GM12878 (cell line): ENCODE measurements around the gene CHST5. TPM values are rescaled to one million over a fixed set of nuclear protein-coding genes. Genes with fewer than 3 reads are reported as not detected.

Experiments used
- ATAC-seq: fragments of 200-7000 bp; cut with Tn5 transposase; 3 replicates; pipeline ENCODE4 v1.9.1; 2020; ENCODE audit warnings: mild to moderate bottlenecking, moderate library complexity
- BruUV-seq: library from RNA; stranded (reverse); fragments of 400-500 nt; replicated peaks from 2 replicates; lab custom pipeline; 2021; lab: Mats Ljungman, UMichigan
- CTCF ChIA-PET: fragments of 300-600 bp; sonication (Branson Sonifier 250); formaldehyde crosslinking; extraction: SDS; loops from one replicate; lab custom pipeline; 2021; ENCODE audit warnings: inconsistent platforms; lab: Yijun Ruan, JAX
- POLR2A ChIA-PET: fragments of 350-600 bp; formaldehyde crosslinking; extraction: SDS; loops from one replicate; lab custom pipeline; 2021; ENCODE audit warnings: inconsistent platforms; lab: Charles Lee
- RAD21 ChIA-PET: fragments of 300-600 bp; sonication (Branson Sonifier 250); formaldehyde crosslinking; loops from one replicate; lab custom pipeline; 2023; ENCODE audit warnings: antibody characterized with exemption; ENCODE audit not compliant: unreplicated experiment; lab: Charles Lee
- SMC1A ChIA-PET: fragments of 300-600 bp; sonication (Branson Sonifier 250); formaldehyde crosslinking; loops from one replicate; lab custom pipeline; 2023; ENCODE audit not compliant: unreplicated experiment, uncharacterized antibody; lab: Charles Lee
- DNase-seq: peaks from one replicate; pipeline ENCODE4 v3.0.0-alpha.2; 2011; ENCODE audit warnings: low read depth, low spot score
- FAIRE-seq: peaks from 3 replicates; lab custom pipeline; 2011; peaks lifted over from hg19 to GRCh38; lab: Jason Lieb, UNC
- H2AFZ ChIP-seq: 2 replicates; pipeline ENCODE4 v1.6.0; 2011; ENCODE audit warnings: low read depth, low read length, control low read depth; ENCODE audit not compliant: control insufficient read depth
- H3K27ac ChIP-seq: 2 replicates; pipeline ENCODE4 v1.5.1; 2011; ENCODE audit warnings: control low read depth; ENCODE audit not compliant: control insufficient read depth, insufficient read depth
- H3K27me3 ChIP-seq, 2 experiments: replicated peaks in 1 of 2; 2 replicates each; pipeline versions ENCODE4 v1.6.0 to v1.6.1; 2011; ENCODE audit warnings: low read length in 1 of 2; ENCODE audit not compliant: control insufficient read depth in 2 of 2, insufficient read depth in 2 of 2
- H3K36me3 ChIP-seq, 2 experiments: 2 replicates each; pipeline ENCODE4 v1.5.1; 2011; ENCODE audit warnings: low read length in 1 of 2; ENCODE audit not compliant: control insufficient read depth in 2 of 2, insufficient read depth in 2 of 2
- H3K4me1 ChIP-seq: 2 replicates; pipeline ENCODE4 v1.6.1; 2011; ENCODE audit warnings: mild to moderate bottlenecking, low read length, moderate library complexity, mixed read lengths; ENCODE audit not compliant: control insufficient read depth, insufficient read depth
- H3K4me2 ChIP-seq: 2 replicates; pipeline ENCODE4 v1.6.0; 2011; ENCODE audit warnings: control low read depth; ENCODE audit not compliant: control insufficient read depth, insufficient read depth
- H3K4me3 ChIP-seq: fragments of 200-600 bp; sonication (generic); 2 replicates; pipeline ENCODE4 v1.5.1; 2016
- H3K79me2 ChIP-seq: 2 replicates; pipeline ENCODE4 v1.6.0; 2011; ENCODE audit warnings: low read length; ENCODE audit not compliant: control insufficient read depth, insufficient read depth
- H3K9ac ChIP-seq: 2 replicates; pipeline ENCODE4 v1.8.0; 2011; ENCODE audit warnings: low read length, control low read depth, mixed read lengths; ENCODE audit not compliant: control insufficient read depth, insufficient read depth
- H3K9me3 ChIP-seq: replicated peaks from 3 replicates; pipeline ENCODE4 v1.5.1; 2011; ENCODE audit warnings: mild to moderate bottlenecking, low read length; ENCODE audit not compliant: control insufficient read depth, insufficient read depth
- H4K20me1 ChIP-seq: 2 replicates; pipeline ENCODE4 v1.6.0; 2011; ENCODE audit not compliant: control insufficient read depth, insufficient read depth
- BACH1 ChIP-seq: fragments of 450-650 bp; IDR thresholded peaks from 2 replicates; pipeline ENCODE4 v1.6.1; 2017; ENCODE audit warnings: mild to moderate bottlenecking, borderline replicate concordance
- NRF1 ChIP-seq: conservative IDR thresholded peaks from 2 replicates; pipeline ENCODE4 v1.6.1; 2011; ENCODE audit warnings: mild to moderate bottlenecking, low read depth, low read length, improper control_type of control experiment
- PAX8 ChIP-seq: fragments of 450-650 bp; IDR thresholded peaks from 2 replicates; pipeline ENCODE4 v1.6.1; 2017; ENCODE audit warnings: mild to moderate bottlenecking, moderate library complexity
- POLR2A ChIP-seq: IDR thresholded peaks from 2 replicates; pipeline ENCODE4 v1.6.1; 2011; ENCODE audit warnings: low read depth, mild to moderate bottlenecking, low read length
- POLR2AphosphoS2 ChIP-seq: IDR thresholded peaks from 2 replicates; pipeline ENCODE4 v1.6.1; 2011; ENCODE audit warnings: low read depth, mild to moderate bottlenecking, low read length, improper control_type of control experiment, moderate library complexity
- SIN3A ChIP-seq: IDR thresholded peaks from 2 replicates; pipeline ENCODE4 v1.6.1; 2012; ENCODE audit warnings: low read depth, low read length, improper control_type of control experiment
- SIX5 ChIP-seq: IDR thresholded peaks from 2 replicates; pipeline ENCODE4 v1.6.1; 2011; ENCODE audit warnings: mild to moderate bottlenecking, low read depth, low read length, moderate library complexity; ENCODE audit not compliant: severe bottlenecking
- STAT1 ChIP-seq: fragments of 450-650 bp; conservative IDR thresholded peaks from 2 replicates; pipeline ENCODE4 v1.6.1; 2014; ENCODE audit warnings: antibody characterized with exemption, mild to moderate bottlenecking
- TBL1XR1 ChIP-seq: IDR thresholded peaks from 2 replicates; pipeline ENCODE4 v1.6.1; 2012; ENCODE audit warnings: low read depth, low read length, improper control_type of control experiment
- ZSCAN29 ChIP-seq: fragments of 450-650 bp; IDR thresholded peaks from 2 replicates; pipeline ENCODE4 v1.6.1; 2017; ENCODE audit warnings: mild to moderate bottlenecking, moderate library complexity
- WGBS: methylation state at CpG from one replicate; pipeline ENCODE4 v1.1.6; 2016; ENCODE audit warnings: low lambda C conversion rate; ENCODE audit not compliant: insufficient replicate concordance, insufficient coverage; ENCODE audit errors: missing lambda C conversion rate; 5-methylcytosine and 5-hydroxymethylcytosine counted together
- in situ Hi-C: fragments of 300-500 bp; cut with MboI; formaldehyde crosslinking; loops from 9 replicates; pipeline ENCODE4 v1.14.3; 2018; ENCODE audit warnings: mixed read lengths
- intact Hi-C: fragments of 100-400 bp; cut with micrococcal nuclease; formaldehyde crosslinking; loops from one replicate; pipeline ENCODE4 v1.14.2; 2022; ENCODE audit not compliant: unreplicated experiment
- polyA plus RNA-seq, 11 experiments: library from polyadenylated mRNA; depleted of rRNA in 4 of 11; unstranded in 6 of 11; stranded (reverse) in 5 of 11; fragments of >200 nt; fragmentation: Nextera tagmentation in 4 of 11; fragmentation: Illumina TruSeq in 1 of 11; extraction: Ambion mirVana in 4 of 11; extraction: Trizol in 1 of 11; gene quantifications; 1 replicate in 1 of 11; 2 replicates in 10 of 11; pipeline versions ENCODE4 v1.2.1 to v1.2.3, GENCODE V29; 2011 to 2016; ENCODE audit warnings: inconsistent platforms in 2 of 11, missing spikeins in 2 of 11, low read depth in 1 of 11
- total RNA-seq, 4 experiments: library from RNA; depleted of rRNA in 3 of 4; stranded (reverse); fragments of >200 nt in 3 of 4; fragmentation: Illumina TruSeq in 1 of 4; extraction: Trizol in 1 of 4; gene quantifications; 2 replicates each; pipeline versions ENCODE4 v1.2.1 to v1.2.3, GENCODE V29; 2013 to 2021
- TF ChIP-seq, protein P1 (sequence below): fragments of 450-650 bp; IDR thresholded peaks from 2 replicates; pipeline ENCODE4 v1.6.1; 2017; ENCODE audit warnings: mild to moderate bottlenecking, moderate library complexity
- TF ChIP-seq, protein P2 (sequence below): fragments of 450-650 bp; IDR thresholded peaks from 2 replicates; pipeline ENCODE4 v1.6.1; 2018; ENCODE audit warnings: mild to moderate bottlenecking, low read depth, moderate library complexity; ENCODE audit not compliant: partially characterized antibody
- TF ChIP-seq, protein P3 (sequence below): fragments of 450-650 bp; IDR thresholded peaks from 2 replicates; pipeline ENCODE4 v1.6.1; 2017; ENCODE audit warnings: low read depth, mild to moderate bottlenecking, moderate library complexity

The CHST5 gene
- total and polyA plus RNA-seq, 10 of the 15 experiments (the other 5 are each of a cell fraction or from before 2014, with no cell fraction given): 0.04 to 0.43 (median 0.14) TPM; not detected in 6

DNA sequence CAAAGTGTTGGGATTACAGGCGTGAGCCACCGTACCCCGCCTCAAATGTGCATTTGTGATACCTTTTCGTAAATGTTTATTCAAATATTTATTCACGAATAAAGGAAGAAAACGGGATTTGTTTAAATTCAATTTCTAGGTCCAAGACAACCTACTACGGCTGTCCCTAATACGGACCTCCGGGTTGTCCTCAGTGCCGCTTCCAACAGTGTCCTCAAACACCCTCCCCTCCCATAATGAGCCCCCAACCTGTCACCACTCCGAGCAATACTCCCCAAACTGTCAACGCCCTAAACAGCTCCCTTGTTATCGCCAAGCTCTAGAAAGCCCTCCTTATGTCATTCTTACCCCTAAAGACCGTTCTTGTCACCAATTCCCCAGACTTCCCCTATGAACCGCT is 29.7 kb upstream of the CHST5 start (continued):
- TF ChIP-seq BACH1 (0 out of 2 replicates have a peak, but pooled peaks have one; percentile 5), TBL1XR1 (no peak), PAX8 (no peak), POLR2AphosphoS2 (peak; percentile 11; the same call in 1 of the 2 replicates)

DNA sequence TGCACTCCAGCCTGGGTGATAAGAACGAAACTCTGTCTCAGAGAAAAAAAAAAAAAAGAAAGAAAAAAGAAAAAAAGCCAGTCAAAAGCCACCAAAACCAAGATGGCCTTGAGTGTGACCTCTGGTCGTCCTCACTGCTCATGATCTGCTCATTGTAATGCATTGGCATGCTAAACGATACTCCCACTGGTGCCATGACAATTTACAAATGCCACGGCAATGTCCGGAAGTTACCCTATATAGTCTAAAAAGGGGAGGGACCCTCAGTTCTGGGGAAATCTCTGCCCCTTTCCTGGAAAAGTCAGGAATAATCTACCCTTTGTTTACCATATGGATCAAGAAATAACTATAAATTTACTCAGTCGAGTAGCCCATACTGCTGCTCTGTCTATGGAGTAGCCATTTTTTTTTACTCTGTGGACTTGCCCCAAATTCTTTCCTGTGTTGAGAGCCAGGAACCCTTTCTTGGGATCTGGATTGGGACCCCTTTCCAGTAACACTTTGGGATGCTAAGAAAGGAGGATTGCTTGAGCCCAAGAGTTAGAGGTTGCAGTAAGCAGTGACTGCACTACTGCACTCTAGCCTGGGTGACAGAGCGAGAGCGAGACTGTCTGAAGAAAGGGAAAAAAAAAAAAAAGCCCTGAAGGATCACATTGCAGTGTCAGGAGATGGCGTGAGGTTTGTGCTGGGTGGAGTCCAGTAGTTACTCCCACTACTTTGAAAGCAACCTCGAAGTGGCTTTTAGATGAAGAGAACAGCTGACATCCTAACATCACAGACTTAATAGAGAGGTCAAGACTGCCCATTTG is 23.9 kb upstream of the CHST5 start:
- DNase-seq: no peak
- no TSS peak for BruUV-seq
- ATAC-seq: no peak
- FAIRE-seq: no peak
- Histone ChIP-seq H3K4me1 (peaks cover 4% of the 10 kb centered on the region; the same call in 1 of the 2 replicates), H3K79me2 (no peaks in the 10 kb centered on the region), H4K20me1 (no peaks in the 10 kb centered on the region), H3K27me3 (no peaks in the 10 kb centered on the region), H2AFZ (no peak overlapping the region), H3K27ac (no peak overlapping the region), H3K4me3 (no peak overlapping the region), H3K36me3 (no peaks in the 10 kb centered on the region), H3K9me3 (no peaks in the 10 kb centered on the region), H3K9ac (no peak overlapping the region), H3K4me2 (no peak overlapping the region)
- RAD21 ChIA-PET: interaction anchor here (1.2 kb wide), 1 partner anchor 10 kb away, joined by 3 read pairs; no protein-coding TSS in a partner anchor
- intact Hi-C loops (loop anchor here (5.0 kb wide), 2 partner anchors 42 to 203 kb away; no protein-coding TSS in a partner anchor), in situ Hi-C loops (no loop called here)
- CTCF ChIA-PET: interaction anchor here (0.8 kb wide), 1 partner anchor 43 kb away, joined by 3 read pairs; no protein-coding TSS in a partner anchor
- POLR2A ChIA-PET: interaction anchor here (1.1 kb wide), 1 partner anchor 43 kb away, joined by 4 read pairs; no protein-coding TSS in a partner anchor
- SMC1A ChIA-PET: interaction anchor here (0.7 to 1.6 kb wide), 3 partner anchors 10 to 139 kb away, joined by 3 to 5 read pairs (median 4); partner anchors contain the start of gene TERF2IP
- WGBS: 67% methylated on average over 9 of the region's 10 CpGs
- TF ChIP-seq STAT1 (no peak), ZSCAN29 (no peak), NRF1 (no peak), SIN3A (no peak), SIX5 (no peak), POLR2A (no peak)
- TF ChIP-seq, protein P1, sequence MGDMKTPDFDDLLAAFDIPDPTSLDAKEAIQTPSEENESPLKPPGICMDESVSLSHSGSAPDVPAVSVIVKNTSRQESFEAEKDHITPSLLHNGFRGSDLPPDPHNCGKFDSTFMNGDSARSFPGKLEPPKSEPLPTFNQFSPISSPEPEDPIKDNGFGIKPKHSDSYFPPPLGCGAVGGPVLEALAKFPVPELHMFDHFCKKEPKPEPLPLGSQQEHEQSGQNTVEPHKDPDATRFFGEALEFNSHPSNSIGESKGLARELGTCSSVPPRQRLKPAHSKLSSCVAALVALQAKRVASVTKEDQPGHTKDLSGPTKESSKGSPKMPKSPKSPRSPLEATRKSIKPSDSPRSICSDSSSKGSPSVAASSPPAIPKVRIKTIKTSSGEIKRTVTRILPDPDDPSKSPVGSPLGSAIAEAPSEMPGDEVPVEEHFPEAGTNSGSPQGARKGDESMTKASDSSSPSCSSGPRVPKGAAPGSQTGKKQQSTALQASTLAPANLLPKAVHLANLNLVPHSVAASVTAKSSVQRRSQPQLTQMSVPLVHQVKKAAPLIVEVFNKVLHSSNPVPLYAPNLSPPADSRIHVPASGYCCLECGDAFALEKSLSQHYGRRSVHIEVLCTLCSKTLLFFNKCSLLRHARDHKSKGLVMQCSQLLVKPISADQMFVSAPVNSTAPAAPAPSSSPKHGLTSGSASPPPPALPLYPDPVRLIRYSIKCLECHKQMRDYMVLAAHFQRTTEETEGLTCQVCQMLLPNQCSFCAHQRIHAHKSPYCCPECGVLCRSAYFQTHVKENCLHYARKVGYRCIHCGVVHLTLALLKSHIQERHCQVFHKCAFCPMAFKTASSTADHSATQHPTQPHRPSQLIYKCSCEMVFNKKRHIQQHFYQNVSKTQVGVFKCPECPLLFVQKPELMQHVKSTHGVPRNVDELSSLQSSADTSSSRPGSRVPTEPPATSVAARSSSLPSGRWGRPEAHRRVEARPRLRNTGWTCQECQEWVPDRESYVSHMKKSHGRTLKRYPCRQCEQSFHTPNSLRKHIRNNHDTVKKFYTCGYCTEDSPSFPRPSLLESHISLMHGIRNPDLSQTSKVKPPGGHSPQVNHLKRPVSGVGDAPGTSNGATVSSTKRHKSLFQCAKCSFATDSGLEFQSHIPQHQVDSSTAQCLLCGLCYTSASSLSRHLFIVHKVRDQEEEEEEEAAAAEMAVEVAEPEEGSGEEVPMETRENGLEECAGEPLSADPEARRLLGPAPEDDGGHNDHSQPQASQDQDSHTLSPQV: no peak
- TF ChIP-seq, protein P2, sequence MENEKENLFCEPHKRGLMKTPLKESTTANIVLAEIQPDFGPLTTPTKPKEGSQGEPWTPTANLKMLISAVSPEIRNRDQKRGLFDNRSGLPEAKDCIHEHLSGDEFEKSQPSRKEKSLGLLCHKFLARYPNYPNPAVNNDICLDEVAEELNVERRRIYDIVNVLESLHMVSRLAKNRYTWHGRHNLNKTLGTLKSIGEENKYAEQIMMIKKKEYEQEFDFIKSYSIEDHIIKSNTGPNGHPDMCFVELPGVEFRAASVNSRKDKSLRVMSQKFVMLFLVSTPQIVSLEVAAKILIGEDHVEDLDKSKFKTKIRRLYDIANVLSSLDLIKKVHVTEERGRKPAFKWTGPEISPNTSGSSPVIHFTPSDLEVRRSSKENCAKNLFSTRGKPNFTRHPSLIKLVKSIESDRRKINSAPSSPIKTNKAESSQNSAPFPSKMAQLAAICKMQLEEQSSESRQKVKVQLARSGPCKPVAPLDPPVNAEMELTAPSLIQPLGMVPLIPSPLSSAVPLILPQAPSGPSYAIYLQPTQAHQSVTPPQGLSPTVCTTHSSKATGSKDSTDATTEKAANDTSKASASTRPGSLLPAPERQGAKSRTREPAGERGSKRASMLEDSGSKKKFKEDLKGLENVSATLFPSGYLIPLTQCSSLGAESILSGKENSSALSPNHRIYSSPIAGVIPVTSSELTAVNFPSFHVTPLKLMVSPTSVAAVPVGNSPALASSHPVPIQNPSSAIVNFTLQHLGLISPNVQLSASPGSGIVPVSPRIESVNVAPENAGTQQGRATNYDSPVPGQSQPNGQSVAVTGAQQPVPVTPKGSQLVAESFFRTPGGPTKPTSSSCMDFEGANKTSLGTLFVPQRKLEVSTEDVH: no peak
- TF ChIP-seq, protein P3, sequence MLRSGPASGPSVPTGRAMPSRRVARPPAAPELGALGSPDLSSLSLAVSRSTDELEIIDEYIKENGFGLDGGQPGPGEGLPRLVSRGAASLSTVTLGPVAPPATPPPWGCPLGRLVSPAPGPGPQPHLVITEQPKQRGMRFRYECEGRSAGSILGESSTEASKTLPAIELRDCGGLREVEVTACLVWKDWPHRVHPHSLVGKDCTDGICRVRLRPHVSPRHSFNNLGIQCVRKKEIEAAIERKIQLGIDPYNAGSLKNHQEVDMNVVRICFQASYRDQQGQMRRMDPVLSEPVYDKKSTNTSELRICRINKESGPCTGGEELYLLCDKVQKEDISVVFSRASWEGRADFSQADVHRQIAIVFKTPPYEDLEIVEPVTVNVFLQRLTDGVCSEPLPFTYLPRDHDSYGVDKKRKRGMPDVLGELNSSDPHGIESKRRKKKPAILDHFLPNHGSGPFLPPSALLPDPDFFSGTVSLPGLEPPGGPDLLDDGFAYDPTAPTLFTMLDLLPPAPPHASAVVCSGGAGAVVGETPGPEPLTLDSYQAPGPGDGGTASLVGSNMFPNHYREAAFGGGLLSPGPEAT: no peak
